ENCODE results near the gene GPR171. TPM values are rescaled to one million over a fixed set of nuclear protein-coding genes. Genes with fewer than 3 reads are reported as not detected.

Gene GPR171
- total and polyA plus RNA-seq, 2 of the 13 experiments (the other 11 are each of a cell fraction or from before 2014, with no cell fraction given) = not detected

- TF ChIP-seq NR0B2 (CRISPR knock-in tag; IDR thresholded peaks at IDR 0.05) (no peak), ZNF414 (CRISPR knock-in tag; IDR thresholded peaks at IDR 0.05) (no peak), CBX5 (CRISPR knock-in tag; IDR thresholded peaks at IDR 0.05; ENCODE audit: borderline replicate concordance) (peak; percentile 64; the same call in 1 of the 2 replicates), ZNF513 (CRISPR knock-in tag; conservative IDR thresholded peaks at IDR 0.05) (no peak), KDM5A (IDR thresholded peaks at IDR 0.05; ENCODE audit: borderline replicate concordance, low read length) (no peak), IRF2 (CRISPR knock-in tag; IDR thresholded peaks at IDR 0.05) (peak; percentile 75; the same call in 1 of the 2 replicates), ZNF605 (CRISPR knock-in tag; IDR thresholded peaks at IDR 0.05) (peak; percentile 42; the same call in 1 of the 2 replicates), SRF (IDR thresholded peaks at IDR 0.05; ENCODE audit: low read depth, low read length) (no peak), RBFOX2 (IDR thresholded peaks at IDR 0.05; ENCODE audit: low read depth, low read length) (no peak), CERS6 (CRISPR knock-in tag; IDR thresholded peaks at IDR 0.05) (no peak), RCOR2 (CRISPR knock-in tag; IDR thresholded peaks at IDR 0.05) (no peak), ZFP82 (CRISPR knock-in tag; IDR thresholded peaks at IDR 0.05; ENCODE audit: borderline replicate concordance) (no peak), ZNF670 (CRISPR knock-in tag; IDR thresholded peaks at IDR 0.05; ENCODE audit: borderline replicate concordance) (no peak), ETV5 (CRISPR knock-in tag; IDR thresholded peaks at IDR 0.05; ENCODE audit: borderline replicate concordance) (peak; percentile 46; the same call in 1 of the 2 replicates), MYNN (CRISPR knock-in tag; IDR thresholded peaks at IDR 0.05; ENCODE audit: low read depth) (no peak), ZNF790 (CRISPR knock-in tag; IDR thresholded peaks at IDR 0.05; ENCODE audit: borderline replicate concordance) (no peak), SIN3B (IDR thresholded peaks at IDR 0.05; ENCODE audit: low read length) (no peak), SIX1 (CRISPR knock-in tag; IDR thresholded peaks at IDR 0.05; ENCODE audit: borderline replicate concordance) (no peak), SNAPC2 (CRISPR knock-in tag; IDR thresholded peaks at IDR 0.05) (no peak), TCF7L2 (IDR thresholded peaks at IDR 0.05; ENCODE audit: low read depth, low read length) (no peak), TSC22D2 (CRISPR knock-in tag; IDR thresholded peaks at IDR 0.05; ENCODE audit: borderline replicate concordance) (no peak), NFKBIZ (CRISPR knock-in tag; IDR thresholded peaks at IDR 0.05) (no peak), SMC3 (IDR thresholded peaks at IDR 0.05; ENCODE audit: low read length) (peak; percentile 100)
- TF ChIP-seq, protein P1, sequence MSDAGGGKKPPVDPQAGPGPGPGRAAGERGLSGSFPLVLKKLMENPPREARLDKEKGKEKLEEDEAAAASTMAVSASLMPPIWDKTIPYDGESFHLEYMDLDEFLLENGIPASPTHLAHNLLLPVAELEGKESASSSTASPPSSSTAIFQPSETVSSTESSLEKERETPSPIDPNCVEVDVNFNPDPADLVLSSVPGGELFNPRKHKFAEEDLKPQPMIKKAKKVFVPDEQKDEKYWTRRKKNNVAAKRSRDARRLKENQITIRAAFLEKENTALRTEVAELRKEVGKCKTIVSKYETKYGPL (CRISPR knock-in tag; IDR thresholded peaks at IDR 0.05) = no peak
- TF ChIP-seq, protein P2, sequence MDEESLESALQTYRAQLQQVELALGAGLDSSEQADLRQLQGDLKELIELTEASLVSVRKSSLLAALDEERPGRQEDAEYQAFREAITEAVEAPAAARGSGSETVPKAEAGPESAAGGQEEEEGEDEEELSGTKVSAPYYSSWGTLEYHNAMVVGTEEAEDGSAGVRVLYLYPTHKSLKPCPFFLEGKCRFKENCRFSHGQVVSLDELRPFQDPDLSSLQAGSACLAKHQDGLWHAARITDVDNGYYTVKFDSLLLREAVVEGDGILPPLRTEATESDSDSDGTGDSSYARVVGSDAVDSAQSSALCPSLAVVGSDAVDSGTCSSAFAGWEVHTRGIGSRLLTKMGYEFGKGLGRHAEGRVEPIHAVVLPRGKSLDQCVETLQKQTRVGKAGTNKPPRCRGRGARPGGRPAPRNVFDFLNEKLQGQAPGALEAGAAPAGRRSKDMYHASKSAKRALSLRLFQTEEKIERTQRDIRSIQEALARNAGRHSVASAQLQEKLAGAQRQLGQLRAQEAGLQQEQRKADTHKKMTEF (CRISPR knock-in tag; IDR thresholded peaks at IDR 0.05) = 0 out of 2 replicates have a peak, but pooled peaks have one; percentile 25
These were observed 34.5 kb downstream of the GPR171 start (continued) for GRCh38 chr3:151168269-151169094.

Measured in HepG2 (cell line).